HT1080 (cell line): ENCODE results near the gene LAMA4. TPM values are rescaled to one million over a fixed set of nuclear protein-coding genes. Genes with fewer than 3 reads are reported as not detected.

ENCODE experiments used
- DNase-seq: peaks from one replicate; pipeline ENCODE4 v3.0.0-alpha.2; 2015; ENCODE audit warnings: low read depth
- total RNA-seq: library from RNA; depleted of rRNA; stranded (reverse); fragments of >200 nt; shearing (Covaris generic); gene quantifications from 2 replicates; pipeline ENCODE4 v1.2.3, GENCODE V29; 2014

The LAMA4 gene
- total RNA-seq, 1 experiment from 2014 or later, result 42.3 TPM

- no peak for DNase-seq
These were observed 24.9 kb upstream of the LAMA4 start for GRCh38 chr6:112279031-112279935.

GRCh38 chr6:112275365-112275764, 21.0 kb upstream of the LAMA4 start:
- DNase-seq, result no peak

GRCh38 chr6:112274774-112275173, 20.4 kb upstream of the LAMA4 start:
- DNase-seq, result no peak

- DNase-seq, result no peak
These were observed 18.4 kb upstream of the LAMA4 start for GRCh38 chr6:112272799-112273198.

GRCh38 chr6:112270756-112271155, 16.4 kb upstream of the LAMA4 start:
- no peak for DNase-seq

GRCh38 chr6:112269979-112270566, 15.7 kb upstream of the LAMA4 start:
- no peak for DNase-seq

- no peak for DNase-seq
These were observed 14.7 kb upstream of the LAMA4 start for GRCh38 chr6:112269114-112269513.

- no peak for DNase-seq
These were observed 14.3 kb upstream of the LAMA4 start for GRCh38 chr6:112268654-112269053.

- no peak for DNase-seq
These were observed 13.7 kb upstream of the LAMA4 start for GRCh38 chr6:112268019-112268418.

- no peak for DNase-seq
These were observed 12.0 kb upstream of the LAMA4 start for GRCh38 chr6:112266331-112266730.

- no peak for DNase-seq
These were observed 4.9 kb upstream of the LAMA4 start for GRCh38 chr6:112259337-112259675.

- no peak for DNase-seq
These were observed 4.4 kb upstream of the LAMA4 start for GRCh38 chr6:112258642-112259336.

- DNase-seq, result no peak
These were observed 3.0 kb upstream of the LAMA4 start for GRCh38 chr6:112257178-112257855.

- no peak for DNase-seq
These were observed 554 bp upstream of the LAMA4 start for GRCh38 chr6:112254921-112255320.

GRCh38 chr6:112253498-112253840, 898 bp downstream of the LAMA4 start:
- peak; percentile 34 for DNase-seq

- peak; percentile 11 for DNase-seq
These were observed 1.5 kb downstream of the LAMA4 start for GRCh38 chr6:112252571-112253497.

- DNase-seq, result peak; percentile 62
These were observed 3.0 kb downstream of the LAMA4 start for GRCh38 chr6:112251171-112251875.

GRCh38 chr6:112249489-112249888, 4.9 kb downstream of the LAMA4 start:
- DNase-seq, result peak; percentile 26

- DNase-seq, result no peak
These were observed 7.1 kb downstream of the LAMA4 start for GRCh38 chr6:112247275-112247674.
